GM23338 (cell line): ENCODE data around the gene TNFSF10. TPM values are rescaled to one million over a fixed set of nuclear protein-coding genes. Genes with fewer than 3 reads are reported as not detected.

Source experiments
- ATAC-seq: fragments of 200-7000 bp; cut with Tn5 transposase; 3 replicates; pipeline ENCODE4 v1.9.1; 2020
- DNase-seq: peaks from one replicate; pipeline ENCODE4 v3.0.0-alpha.2; 2015; ENCODE audit warnings: low spot score
- H2AFZ ChIP-seq: fragments of 200-600 bp; sonication (generic); 2 replicates; pipeline ENCODE4 v1.8.0; 2016; ENCODE audit warnings: antibody characterized with exemption, mild to moderate bottlenecking, moderate library complexity
- H3F3A ChIP-seq: fragments of 200-600 bp; sonication (generic); replicated peaks from 2 replicates; pipeline ENCODE4 v1.8.0; 2017; ENCODE audit warnings: antibody characterized with exemption, mixed run types, low read depth
- H3K27ac ChIP-seq: fragments of 200-600 bp; sonication (generic); 2 replicates; pipeline ENCODE4 v1.6.1; 2016; ENCODE audit warnings: low read depth
- H3K27me3 ChIP-seq: fragments of 200-600 bp; sonication (generic); 2 replicates; pipeline ENCODE4 v1.8.0; 2016; ENCODE audit warnings: mild to moderate bottlenecking, mixed run types, moderate library complexity; ENCODE audit not compliant: insufficient read depth
- H3K36me3 ChIP-seq: fragments of 200-600 bp; sonication (generic); 2 replicates; pipeline ENCODE4 v1.8.0; 2016; ENCODE audit warnings: mild to moderate bottlenecking; ENCODE audit not compliant: insufficient read depth
- H3K4me1 ChIP-seq: fragments of 200-600 bp; sonication (generic); 2 replicates; pipeline ENCODE4 v1.8.0; 2016; ENCODE audit warnings: mild to moderate bottlenecking, moderate library complexity; ENCODE audit not compliant: insufficient read depth
- H3K4me2 ChIP-seq: fragments of 200-600 bp; sonication (generic); 2 replicates; pipeline ENCODE4 v1.7.1; 2017; ENCODE audit warnings: mixed run types
- H3K4me3 ChIP-seq: fragments of 200-600 bp; sonication (generic); 2 replicates; pipeline ENCODE4 v1.6.1; 2016; ENCODE audit warnings: mixed run types
- H3K79me2 ChIP-seq: fragments of 200-600 bp; sonication (generic); replicated peaks from 2 replicates; pipeline ENCODE4 v1.8.0; 2017; ENCODE audit warnings: mild to moderate bottlenecking; ENCODE audit not compliant: insufficient read depth
- H3K9me2 ChIP-seq: fragments of 200-600 bp; sonication (generic); 2 replicates; pipeline ENCODE4 v1.8.0; 2017; ENCODE audit not compliant: insufficient read depth
- H4K20me1 ChIP-seq: fragments of 200-600 bp; sonication (generic); replicated peaks from 2 replicates; pipeline ENCODE4 v1.8.0; 2017; ENCODE audit warnings: mild to moderate bottlenecking; ENCODE audit not compliant: insufficient read depth
- H3K27ac Mint-ChIP-seq: 2 replicates; pipeline ENCODE4 v1.8.0; 2020; ENCODE audit warnings: inconsistent platforms, mild to moderate bottlenecking, moderate library complexity, mixed read lengths
- H3K27me3 Mint-ChIP-seq: 3 replicates; pipeline ENCODE4 v1.8.0; 2022; ENCODE audit warnings: low read depth, mild to moderate bottlenecking, moderate library complexity, mixed read lengths, inconsistent platforms; ENCODE audit not compliant: insufficient read depth, poor library complexity
- H3K36me3 Mint-ChIP-seq: 3 replicates; pipeline ENCODE4 v1.8.0; 2021; ENCODE audit warnings: low read depth, mild to moderate bottlenecking, inconsistent platforms, moderate library complexity, mixed read lengths
- H3K4me1 Mint-ChIP-seq: 3 replicates; pipeline ENCODE4 v1.8.0; 2020; ENCODE audit warnings: mild to moderate bottlenecking, inconsistent platforms, mixed read lengths
- H3K4me3 Mint-ChIP-seq: 3 replicates; pipeline ENCODE4 v1.8.0; 2021; ENCODE audit warnings: moderate library complexity, mild to moderate bottlenecking, inconsistent platforms, mixed read lengths
- H3K9me3 Mint-ChIP-seq: 3 replicates; pipeline ENCODE4 v1.8.0; 2020; ENCODE audit warnings: moderate library complexity, mild to moderate bottlenecking, inconsistent platforms, mixed read lengths
- CREB1 ChIP-seq: fragments of 250-450 bp; sonication (Bioruptor Pico); IDR thresholded peaks from 2 replicates; pipeline ENCODE4 v1.5.0; 2020; ENCODE audit warnings: low read depth, mild to moderate bottlenecking, moderate library complexity
- EZH2 ChIP-seq: fragments of 200-600 bp; sonication (generic); IDR thresholded peaks from one replicate; pipeline ENCODE4 v1.8.0; 2017; ENCODE audit warnings: antibody characterized with exemption, mild to moderate bottlenecking, low read depth; ENCODE audit not compliant: unreplicated experiment
- EZH2phosphoT487 ChIP-seq: fragments of 200-600 bp; sonication (generic); IDR thresholded peaks from one replicate; pipeline ENCODE4 v1.8.1; 2018; ENCODE audit warnings: antibody characterized with exemption; ENCODE audit not compliant: unreplicated experiment
- JUNB ChIP-seq: IDR thresholded peaks from one replicate; pipeline ENCODE4 v1.6.1; 2016; ENCODE audit warnings: antibody characterized with exemption; ENCODE audit not compliant: unreplicated experiment
- NANOG ChIP-seq: IDR thresholded peaks from 2 replicates; pipeline ENCODE4 v1.6.1; 2016; ENCODE audit warnings: antibody characterized with exemption, borderline replicate concordance
- POLR2AphosphoS5 ChIP-seq: IDR thresholded peaks from 2 replicates; pipeline ENCODE4 v1.6.1; 2016; ENCODE audit warnings: antibody characterized with exemption, low read depth
- REST ChIP-seq: IDR thresholded peaks from one replicate; pipeline ENCODE4 v1.6.1; 2018; ENCODE audit warnings: antibody characterized with exemption; ENCODE audit not compliant: unreplicated experiment
- STAT1 ChIP-seq: IDR thresholded peaks from one replicate; pipeline ENCODE4 v1.6.1; 2016; ENCODE audit warnings: antibody characterized with exemption; ENCODE audit not compliant: unreplicated experiment
- ZNF114 ChIP-seq: fragments of 250-450 bp; sonication (Bioruptor Pico); IDR thresholded peaks from 2 replicates; pipeline ENCODE4 v1.5.0; 2020; ENCODE audit warnings: mild to moderate bottlenecking, moderate library complexity
- ZNF331 ChIP-seq: fragments of 250-450 bp; sonication (Bioruptor Pico); IDR thresholded peaks from 2 replicates; pipeline ENCODE4 v1.5.0; 2020; ENCODE audit warnings: low read depth, mild to moderate bottlenecking, moderate library complexity
- polyA plus RNA-seq: library from polyadenylated mRNA; unstranded; fragments of >200 nt; fragmentation: Nextera tagmentation; extraction: Ambion mirVana; gene quantifications from 2 replicates; pipeline ENCODE4 v1.2.1, GENCODE V29; 2016
- total RNA-seq: library from RNA; depleted of rRNA; stranded (reverse); fragments of >200 nt; shearing (Covaris generic); gene quantifications from 2 replicates; pipeline ENCODE4 v1.2.3, GENCODE V29; 2014
- TF ChIP-seq, protein P1 (sequence below): fragments of 250-450 bp; sonication (Bioruptor Pico); IDR thresholded peaks from 2 replicates; pipeline ENCODE4 v1.5.0; 2020; ENCODE audit warnings: mild to moderate bottlenecking, moderate library complexity
- TF ChIP-seq, protein P2 (sequence below): IDR thresholded peaks from 2 replicates; pipeline ENCODE4 v1.6.1; 2016; ENCODE audit warnings: antibody characterized with exemption

The TNFSF10 gene
- total and polyA plus RNA-seq, 2 experiments from 2014 or later = 0.27 TPM; not detected in 1

DNA sequence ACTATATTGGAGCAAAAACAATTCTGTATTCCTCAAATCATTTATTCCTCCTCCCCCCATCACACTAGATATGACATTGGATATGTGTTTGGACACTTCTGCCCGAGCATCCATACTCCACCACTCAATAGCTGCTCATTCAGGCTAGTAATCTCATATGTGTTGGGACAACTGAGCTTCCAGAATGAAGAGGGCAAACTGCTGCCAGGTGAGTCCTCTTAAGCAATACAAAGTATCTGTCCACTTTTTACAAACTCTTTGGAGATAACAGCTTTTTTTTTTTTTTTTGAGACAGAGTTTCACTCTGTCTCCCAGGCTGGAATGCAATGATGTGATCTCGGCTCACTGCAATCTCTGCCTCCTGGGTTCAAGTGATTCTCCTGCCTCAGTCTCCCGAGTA, 5.4 kb upstream of the TNFSF10 start:
- TF ChIP-seq POLR2AphosphoS5 (no peak), CREB1 (no peak), EZH2phosphoT487 (no peak)
- TF ChIP-seq, protein P1, sequence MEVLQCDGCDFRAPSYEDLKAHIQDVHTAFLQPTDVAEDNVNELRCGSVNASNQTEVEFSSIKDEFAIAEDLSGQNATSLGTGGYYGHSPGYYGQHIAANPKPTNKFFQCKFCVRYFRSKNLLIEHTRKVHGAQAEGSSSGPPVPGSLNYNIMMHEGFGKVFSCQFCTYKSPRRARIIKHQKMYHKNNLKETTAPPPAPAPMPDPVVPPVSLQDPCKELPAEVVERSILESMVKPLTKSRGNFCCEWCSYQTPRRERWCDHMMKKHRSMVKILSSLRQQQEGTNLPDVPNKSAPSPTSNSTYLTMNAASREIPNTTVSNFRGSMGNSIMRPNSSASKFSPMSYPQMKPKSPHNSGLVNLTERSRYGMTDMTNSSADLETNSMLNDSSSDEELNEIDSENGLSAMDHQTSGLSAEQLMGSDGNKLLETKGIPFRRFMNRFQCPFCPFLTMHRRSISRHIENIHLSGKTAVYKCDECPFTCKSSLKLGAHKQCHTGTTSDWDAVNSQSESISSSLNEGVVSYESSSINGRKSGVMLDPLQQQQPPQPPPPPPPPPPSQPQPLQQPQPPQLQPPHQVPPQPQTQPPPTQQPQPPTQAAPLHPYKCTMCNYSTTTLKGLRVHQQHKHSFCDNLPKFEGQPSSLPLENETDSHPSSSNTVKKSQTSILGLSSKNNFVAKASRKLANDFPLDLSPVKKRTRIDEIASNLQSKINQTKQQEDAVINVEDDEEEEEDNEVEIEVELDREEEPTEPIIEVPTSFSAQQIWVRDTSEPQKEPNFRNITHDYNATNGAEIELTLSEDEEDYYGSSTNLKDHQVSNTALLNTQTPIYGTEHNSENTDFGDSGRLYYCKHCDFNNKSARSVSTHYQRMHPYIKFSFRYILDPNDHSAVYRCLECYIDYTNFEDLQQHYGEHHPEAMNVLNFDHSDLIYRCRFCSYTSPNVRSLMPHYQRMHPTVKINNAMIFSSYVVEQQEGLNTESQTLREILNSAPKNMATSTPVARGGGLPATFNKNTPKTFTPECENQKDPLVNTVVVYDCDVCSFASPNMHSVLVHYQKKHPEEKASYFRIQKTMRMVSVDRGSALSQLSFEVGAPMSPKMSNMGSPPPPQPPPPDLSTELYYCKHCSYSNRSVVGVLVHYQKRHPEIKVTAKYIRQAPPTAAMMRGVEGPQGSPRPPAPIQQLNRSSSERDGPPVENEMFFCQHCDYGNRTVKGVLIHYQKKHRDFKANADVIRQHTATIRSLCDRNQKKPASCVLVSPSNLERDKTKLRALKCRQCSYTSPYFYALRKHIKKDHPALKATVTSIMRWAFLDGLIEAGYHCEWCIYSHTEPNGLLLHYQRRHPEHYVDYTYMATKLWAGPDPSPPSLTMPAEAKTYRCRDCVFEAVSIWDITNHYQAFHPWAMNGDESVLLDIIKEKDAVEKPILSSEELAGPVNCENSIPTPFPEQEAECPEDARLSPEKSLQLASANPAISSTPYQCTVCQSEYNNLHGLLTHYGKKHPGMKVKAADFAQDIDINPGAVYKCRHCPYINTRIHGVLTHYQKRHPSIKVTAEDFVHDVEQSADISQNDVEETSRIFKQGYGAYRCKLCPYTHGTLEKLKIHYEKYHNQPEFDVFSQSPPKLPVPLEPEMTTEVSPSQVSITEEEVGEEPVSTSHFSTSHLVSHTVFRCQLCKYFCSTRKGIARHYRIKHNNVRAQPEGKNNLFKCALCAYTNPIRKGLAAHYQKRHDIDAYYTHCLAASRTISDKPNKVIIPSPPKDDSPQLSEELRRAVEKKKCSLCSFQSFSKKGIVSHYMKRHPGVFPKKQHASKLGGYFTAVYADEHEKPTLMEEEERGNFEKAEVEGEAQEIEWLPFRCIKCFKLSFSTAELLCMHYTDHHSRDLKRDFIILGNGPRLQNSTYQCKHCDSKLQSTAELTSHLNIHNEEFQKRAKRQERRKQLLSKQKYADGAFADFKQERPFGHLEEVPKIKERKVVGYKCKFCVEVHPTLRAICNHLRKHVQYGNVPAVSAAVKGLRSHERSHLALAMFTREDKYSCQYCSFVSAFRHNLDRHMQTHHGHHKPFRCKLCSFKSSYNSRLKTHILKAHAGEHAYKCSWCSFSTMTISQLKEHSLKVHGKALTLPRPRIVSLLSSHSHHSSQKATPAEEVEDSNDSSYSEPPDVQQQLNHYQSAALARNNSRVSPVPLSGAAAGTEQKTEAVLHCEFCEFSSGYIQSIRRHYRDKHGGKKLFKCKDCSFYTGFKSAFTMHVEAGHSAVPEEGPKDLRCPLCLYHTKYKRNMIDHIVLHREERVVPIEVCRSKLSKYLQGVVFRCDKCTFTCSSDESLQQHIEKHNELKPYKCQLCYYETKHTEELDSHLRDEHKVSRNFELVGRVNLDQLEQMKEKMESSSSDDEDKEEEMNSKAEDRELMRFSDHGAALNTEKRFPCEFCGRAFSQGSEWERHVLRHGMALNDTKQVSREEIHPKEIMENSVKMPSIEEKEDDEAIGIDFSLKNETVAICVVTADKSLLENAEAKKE (CRISPR knock-in tag) = no peak
- no peak overlapping the region for H2AFZ ChIP-seq
- H4K20me1 ChIP-seq = no peaks in the 10 kb centered on the region
- Mint-ChIP-seq H3K36me3 (no peaks in the 10 kb centered on the region), H3K27me3 (no peaks in the 10 kb centered on the region), H3K4me3 (no peak overlapping the region), H3K4me1 (peaks cover 2% of the 10 kb centered on the region; the same call in 2 of the 3 replicates), H3K27ac (no peak overlapping the region), H3K9me3 (no peaks in the 10 kb centered on the region)
- H3K27me3 ChIP-seq = no peaks in the 10 kb centered on the region
- DNase-seq (no peak), ATAC-seq (no peak)
- H3K4me1 ChIP-seq = peaks cover under 1% of the 10 kb centered on the region; the same call in 1 of the 2 replicates
- H3K36me3 ChIP-seq = no peaks in the 10 kb centered on the region
- H3F3A ChIP-seq = no peaks in the 10 kb centered on the region
- no peaks in the 10 kb centered on the region for H3K9me2 ChIP-seq
- H3K27ac ChIP-seq = no peak overlapping the region
- no peaks in the 10 kb centered on the region for H3K79me2 ChIP-seq
- H3K4me3 ChIP-seq = no peak overlapping the region
- no peak overlapping the region for H3K4me2 ChIP-seq

DNA sequence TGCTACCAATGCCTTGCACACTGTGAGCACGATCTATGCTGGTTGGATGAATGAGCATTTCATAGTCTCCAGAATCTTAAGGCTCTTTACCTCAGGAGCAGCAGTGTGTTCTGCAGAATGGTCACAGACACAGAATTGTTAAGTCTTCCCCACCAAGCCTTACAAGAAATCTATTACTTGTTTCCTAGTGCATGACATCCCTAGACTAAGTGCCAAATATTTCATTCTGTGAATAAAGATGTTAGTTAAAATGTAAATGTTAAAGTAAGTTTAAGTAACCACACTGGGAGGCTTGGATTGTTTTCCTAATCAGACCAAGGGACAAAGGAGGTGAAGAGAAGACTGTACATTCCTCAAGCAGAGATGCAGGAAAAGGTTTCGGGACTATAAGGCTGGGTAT, 4.1 kb upstream of the TNFSF10 start:
- Histone ChIP-seq H3K4me2 (no peak overlapping the region), H3K4me1 (peaks cover 11% of the 10 kb centered on the region), H3K27me3 (no peaks in the 10 kb centered on the region), H3F3A (no peaks in the 10 kb centered on the region), H2AFZ (no peak overlapping the region; the same call in 1 of the 2 replicates), H3K9me2 (no peaks in the 10 kb centered on the region), H3K27ac (no peak overlapping the region), H3K4me3 (no peak overlapping the region), H3K36me3 (no peaks in the 10 kb centered on the region), H4K20me1 (no peaks in the 10 kb centered on the region), H3K79me2 (no peaks in the 10 kb centered on the region)
- H3K27me3 Mint-ChIP-seq = no peaks in the 10 kb centered on the region
- no peak overlapping the region for H3K4me3 Mint-ChIP-seq
- ATAC-seq = no peak
- no peaks in the 10 kb centered on the region for H3K9me3 Mint-ChIP-seq
- DNase-seq = no peak
- H3K36me3 Mint-ChIP-seq = no peaks in the 10 kb centered on the region
- H3K4me1 Mint-ChIP-seq = peaks cover 11% of the 10 kb centered on the region
- no peak overlapping the region for H3K27ac Mint-ChIP-seq
- TF ChIP-seq CREB1 (no peak), ZNF331 (no peak), EZH2phosphoT487 (no peak), REST (no peak), POLR2AphosphoS5 (no peak), ZNF114 (CRISPR knock-in tag) (no peak), EZH2 (no peak), NANOG (no peak), STAT1 (no peak), JUNB (no peak)
- TF ChIP-seq, protein P2, sequence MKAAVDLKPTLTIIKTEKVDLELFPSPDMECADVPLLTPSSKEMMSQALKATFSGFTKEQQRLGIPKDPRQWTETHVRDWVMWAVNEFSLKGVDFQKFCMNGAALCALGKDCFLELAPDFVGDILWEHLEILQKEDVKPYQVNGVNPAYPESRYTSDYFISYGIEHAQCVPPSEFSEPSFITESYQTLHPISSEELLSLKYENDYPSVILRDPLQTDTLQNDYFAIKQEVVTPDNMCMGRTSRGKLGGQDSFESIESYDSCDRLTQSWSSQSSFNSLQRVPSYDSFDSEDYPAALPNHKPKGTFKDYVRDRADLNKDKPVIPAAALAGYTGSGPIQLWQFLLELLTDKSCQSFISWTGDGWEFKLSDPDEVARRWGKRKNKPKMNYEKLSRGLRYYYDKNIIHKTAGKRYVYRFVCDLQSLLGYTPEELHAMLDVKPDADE = no peak
